Activated naive CD8-positive, alpha-beta T cell treated with anti-CD3 and anti-CD28 coated beads, Interleukin-2, amount 10 ng/mL, durations not matched to agents 7 days and 5 days (primary cell): ENCODE results near the gene MYLK4. TPM values are rescaled to one million over a fixed set of nuclear protein-coding genes. Genes with fewer than 3 reads are reported as not detected.

Experiments used
- ATAC-seq: fragments of 150-1000 bp; cut with Tn5 transposase; one replicate; pipeline ENCODE4 v1.10.0; 2021; ENCODE audit warnings: low read depth, moderate library complexity
- POLR2A ChIA-PET: fragments of 350-600 bp; sonication (Branson Sonifier 250); formaldehyde crosslinking; loops from one replicate; lab custom pipeline; 2021; ENCODE audit warnings: antibody characterized with exemption; lab: Charles Lee
- DNase-seq: peaks from one replicate; pipeline ENCODE4 v3.0.0; 2021
- H3K27ac Mint-ChIP-seq: one replicate; pipeline ENCODE4 v1.8.0; 2022; ENCODE audit warnings: mild to moderate bottlenecking, mixed read lengths
- H3K27me3 Mint-ChIP-seq: one replicate; pipeline ENCODE4 v1.8.0; 2022; ENCODE audit warnings: mild to moderate bottlenecking, moderate library complexity, mixed read lengths
- H3K36me3 Mint-ChIP-seq: one replicate; pipeline ENCODE4 v1.8.0; 2021; ENCODE audit warnings: mild to moderate bottlenecking, mixed read lengths
- H3K4me1 Mint-ChIP-seq: one replicate; pipeline ENCODE4 v1.8.0; 2021; ENCODE audit warnings: mixed read lengths
- H3K4me3 Mint-ChIP-seq: one replicate; pipeline ENCODE4 v1.8.0; 2022; ENCODE audit warnings: mild to moderate bottlenecking, moderate library complexity, mixed read lengths
- H3K9me3 Mint-ChIP-seq: one replicate; pipeline ENCODE4 v1.8.0; 2021; ENCODE audit warnings: mixed read lengths
- total RNA-seq, 2 experiments: library from RNA; stranded (reverse); gene quantifications; one replicate each; pipeline ENCODE4 v1.2.3, GENCODE V29; 2021

The MYLK4 gene
- total RNA-seq, result under 1 TPM; 0.33 to 0.62 TPM

GRCh38 chr6:2750832-2751231 lies at the start of gene MYLK4:
TSS of gene MYLK4 (minus strand) at chr6:2750922. CDS start at chr6:2749294, 1,628 bp downstream.
- Mint-ChIP-seq H3K4me3 (peak within 1 kb of the TSS; percentile 2), H3K27ac (no peak within 1 kb of the TSS), H3K36me3 (no peaks in the 10 kb centered on the region), H3K9me3 (peaks cover 1% of the 10 kb centered on the region), H3K4me1 (peaks cover 8% of the 10 kb centered on the region), H3K27me3 (peaks cover 46% of the 10 kb centered on the region)
- ATAC-seq (no peak), DNase-seq (no peak)
- POLR2A ChIA-PET, result no interaction called here

- POLR2A ChIA-PET, result no interaction called here
- ATAC-seq, result no peak
- Mint-ChIP-seq H3K4me3 (no peak overlapping the region), H3K4me1 (peaks cover 21% of the 10 kb centered on the region), H3K27ac (no peak overlapping the region), H3K27me3 (no peaks in the 10 kb centered on the region), H3K36me3 (no peaks in the 10 kb centered on the region), H3K9me3 (no peaks in the 10 kb centered on the region)
- DNase-seq, result no peak
Measured at GRCh38 chr6:2799936-2800527, 49.3 kb upstream of the MYLK4 start.

- H3K36me3 Mint-ChIP-seq, result no peaks in the 10 kb centered on the region
- POLR2A ChIA-PET, result interaction anchor here (0.9 kb wide), 1 partner anchor 142 kb away, joined by 3 read pairs; no protein-coding TSS in a partner anchor
- H3K27me3 Mint-ChIP-seq, result no peaks in the 10 kb centered on the region
- H3K4me1 Mint-ChIP-seq, result peaks cover 28% of the 10 kb centered on the region
- ATAC-seq (no peak), DNase-seq (no peak)
- H3K4me3 Mint-ChIP-seq, result no peak overlapping the region
- no peak overlapping the region for H3K27ac Mint-ChIP-seq
- no peaks in the 10 kb centered on the region for H3K9me3 Mint-ChIP-seq
Measured at GRCh38 chr6:2798586-2799134, 47.9 kb upstream of the MYLK4 start.

- DNase-seq (no peak), ATAC-seq (no peak)
- Mint-ChIP-seq H3K4me3 (no peak overlapping the region), H3K9me3 (no peaks in the 10 kb centered on the region), H3K36me3 (no peaks in the 10 kb centered on the region), H3K27ac (peak overlapping the region; percentile 51), H3K27me3 (no peaks in the 10 kb centered on the region), H3K4me1 (peaks cover 38% of the 10 kb centered on the region)
- POLR2A ChIA-PET, result interaction anchor here (0.6 kb wide), 1 partner anchor 262 kb away, joined by 3 read pairs; no protein-coding TSS in a partner anchor
Measured at GRCh38 chr6:2797564-2798031, 46.9 kb upstream of the MYLK4 start.

- Mint-ChIP-seq H3K4me3 (no peak overlapping the region), H3K4me1 (peaks cover 42% of the 10 kb centered on the region)
- POLR2A ChIA-PET, result no interaction called here
Measured at GRCh38 chr6:2796861-2797260, 46.1 kb upstream of the MYLK4 start.

GRCh38 chr6:2795956-2796355 lies 45.2 kb upstream of the MYLK4 start:
- Mint-ChIP-seq H3K36me3 (no peaks in the 10 kb centered on the region), H3K4me3 (no peak overlapping the region), H3K4me1 (peaks cover 46% of the 10 kb centered on the region), H3K9me3 (no peaks in the 10 kb centered on the region), H3K27me3 (no peaks in the 10 kb centered on the region), H3K27ac (no peak overlapping the region)
- POLR2A ChIA-PET, result interaction anchor here (1.1 kb wide), 1 partner anchor 193 kb away, joined by 3 read pairs; no protein-coding TSS in a partner anchor
- DNase-seq (no peak), ATAC-seq (no peak)

More at GRCh38 chr6:2796861-2797260, 46.1 kb upstream of the MYLK4 start:
- no peaks in the 10 kb centered on the region for H3K36me3 Mint-ChIP-seq
- ATAC-seq, result no peak
- DNase-seq, result no peak
- no peaks in the 10 kb centered on the region for H3K9me3 Mint-ChIP-seq
- no peak overlapping the region for H3K27ac Mint-ChIP-seq
- no peaks in the 10 kb centered on the region for H3K27me3 Mint-ChIP-seq

- no peak for DNase-seq
- Mint-ChIP-seq H3K36me3 (no peaks in the 10 kb centered on the region), H3K4me3 (no peak overlapping the region), H3K9me3 (no peaks in the 10 kb centered on the region), H3K27ac (no peak overlapping the region), H3K27me3 (no peaks in the 10 kb centered on the region), H3K4me1 (peaks cover 44% of the 10 kb centered on the region)
- no peak for ATAC-seq
- POLR2A ChIA-PET, result interaction anchor here (1.1 kb wide), 1 partner anchor 194 kb away, joined by 3 read pairs; no protein-coding TSS in a partner anchor
Measured at GRCh38 chr6:2795162-2795561, 44.4 kb upstream of the MYLK4 start.

GRCh38 chr6:2794171-2794730 lies 43.5 kb upstream of the MYLK4 start:
- ATAC-seq (no peak), DNase-seq (no peak)
- no peak overlapping the region for H3K4me3 Mint-ChIP-seq
- peak overlapping the region; percentile 32 for H3K27ac Mint-ChIP-seq
- POLR2A ChIA-PET, result interaction anchor here (1.2 to 4.6 kb wide), 4 partner anchors 47 to 195 kb away, joined by 4 to 29 read pairs (median 6); partner anchors contain the start of gene SERPINB1
- no peaks in the 10 kb centered on the region for H3K9me3 Mint-ChIP-seq
- no peaks in the 10 kb centered on the region for H3K27me3 Mint-ChIP-seq
- H3K4me1 Mint-ChIP-seq, result peaks cover 36% of the 10 kb centered on the region
- H3K36me3 Mint-ChIP-seq, result no peaks in the 10 kb centered on the region

- POLR2A ChIA-PET, result interaction anchor here (1.2 to 4.6 kb wide), 4 partner anchors 47 to 196 kb away, joined by 4 to 29 read pairs (median 6); partner anchors contain the start of gene SERPINB1
- Mint-ChIP-seq H3K36me3 (no peaks in the 10 kb centered on the region), H3K9me3 (no peaks in the 10 kb centered on the region), H3K27me3 (no peaks in the 10 kb centered on the region), H3K27ac (peak overlapping the region; percentile 93), H3K4me1 (peaks cover 36% of the 10 kb centered on the region), H3K4me3 (peak overlapping the region; percentile 75)
- ATAC-seq (peak; percentile 67), DNase-seq (no peak)
Measured at GRCh38 chr6:2793534-2794151, 42.9 kb upstream of the MYLK4 start.

GRCh38 chr6:2792330-2793110 lies 41.8 kb upstream of the MYLK4 start:
- POLR2A ChIA-PET, result interaction anchor here (1.2 to 4.6 kb wide), 5 partner anchors 48 to 198 kb away, joined by 3 to 29 read pairs (median 6); partner anchors contain the start of gene SERPINB1
- Mint-ChIP-seq H3K9me3 (no peaks in the 10 kb centered on the region), H3K27me3 (no peaks in the 10 kb centered on the region), H3K36me3 (peaks cover 5% of the 10 kb centered on the region), H3K4me3 (no peak overlapping the region), H3K27ac (peak overlapping the region; percentile 68), H3K4me1 (peaks cover 30% of the 10 kb centered on the region)
- DNase-seq (no peak), ATAC-seq (no peak)

- H3K27ac Mint-ChIP-seq, result peak overlapping the region; percentile 80
- DNase-seq, result no peak
- no peak for ATAC-seq
- peak overlapping the region; percentile 46 for H3K4me3 Mint-ChIP-seq
- no peaks in the 10 kb centered on the region for H3K9me3 Mint-ChIP-seq
- POLR2A ChIA-PET, result interaction anchor here (0.5 to 4.6 kb wide), 14 partner anchors 26 to 262 kb away, joined by 3 to 29 read pairs (median 4); partner anchors contain the start of genes SERPINB1, SERPINB9 and WRNIP1
- H3K36me3 Mint-ChIP-seq, result peaks cover 10% of the 10 kb centered on the region
- H3K27me3 Mint-ChIP-seq, result no peaks in the 10 kb centered on the region
- peaks cover 25% of the 10 kb centered on the region for H3K4me1 Mint-ChIP-seq
Measured at GRCh38 chr6:2791450-2791974, 40.8 kb upstream of the MYLK4 start.
